Heart right ventricle (tissue), 16 donors: ENCODE measurements around the gene ARAF. TPM values are rescaled to one million over a fixed set of nuclear protein-coding genes. Genes with fewer than 3 reads are reported as not detected.

Experiments used
- ATAC-seq, 8 donors: fragments of 200-7000 bp; cut with Tn5 transposase; one replicate each; pipeline ENCODE4 v1.9.1; 2020; ENCODE audit warnings: mild to moderate bottlenecking in 8 of 8, moderate library complexity in 8 of 8, moderate number of reproducible peaks in 1 of 8
- DNase-seq, 2 donors: peaks; one replicate each; pipeline ENCODE4 v3.0.0-alpha.2; 2020
- H3K27ac ChIP-seq, 10 donors: fragments of 200-600 bp; sonication (generic) in 2 of 10; one replicate each; pipeline versions ENCODE4 v1.5.0 to v1.8.0; 2020 to 2022; ENCODE audit warnings: mild to moderate bottlenecking in 3 of 10
- H3K27me3 ChIP-seq, 7 donors: fragments of 200-600 bp; one replicate each; pipeline ENCODE4 v1.8.0; 2021 to 2022; ENCODE audit warnings: mild to moderate bottlenecking in 2 of 7
- H3K36me3 ChIP-seq, 9 donors: fragments of 200-600 bp; sonication (generic) in 1 of 9; one replicate each; pipeline versions ENCODE4 v1.5.0 to v1.8.0; 2020 to 2022; ENCODE audit warnings: mild to moderate bottlenecking in 2 of 9
- H3K4me1 ChIP-seq, 9 donors: fragments of 200-600 bp; sonication (generic) in 1 of 9; one replicate each; pipeline versions ENCODE4 v1.5.0 to v1.8.0; 2020 to 2022; ENCODE audit warnings: mild to moderate bottlenecking in 4 of 9
- H3K4me3 ChIP-seq, 10 donors: fragments of 200-600 bp; sonication (generic) in 2 of 10; one replicate each; pipeline versions ENCODE4 v1.5.0 to v1.8.0; 2020 to 2022; ENCODE audit warnings: mild to moderate bottlenecking in 7 of 10, moderate library complexity in 2 of 10
- H3K9me3 ChIP-seq, 11 donors: fragments of 200-600 bp in 10 of 11; sonication (generic) in 2 of 11; one replicate each; pipeline versions ENCODE4 v1.5.0 to v1.8.0; 2013 to 2022; ENCODE audit warnings: mild to moderate bottlenecking in 2 of 11, control low read depth in 1 of 11, moderate library complexity in 1 of 11
- WGBS, 2 donors: extraction: QIAGEN DNeasy Blood & Tissue Kit; methylation state at CpG; one replicate each; pipeline ENCODE4 v1.1.7; 2013; ENCODE audit warnings: inconsistent platforms in 1 of 2; 5-methylcytosine and 5-hydroxymethylcytosine counted together
- intact Hi-C, 10 donors: fragments of 100-400 bp; cut with DNase I; formaldehyde crosslinking; loops; one replicate each; pipeline versions ENCODE4 v1.11.1 to v1.14.2; 2022
- polyA plus RNA-seq, 2 donors: library from polyadenylated mRNA; stranded (reverse); fragments of 200-250 nt; gene quantifications; one replicate each; pipeline ENCODE4 v1.2.3, GENCODE V29; 2013
- total RNA-seq, 10 donors: library from RNA; stranded (reverse); fragmentation: NEBNext Ultra II Directional in 3 of 10; extraction: Animal tissue kit (Norgen Biotek cat#: 25700) in 3 of 10; gene quantifications; one replicate each; pipeline versions ENCODE4 v1.2.1 to v1.2.4, GENCODE V29; 2021 to 2023
- TF ChIP-seq, protein P1 (sequence below), 9 donors: fragments of 200-600 bp; sonication (generic) in 2 of 9; IDR thresholded peaks; one replicate each; pipeline versions ENCODE4 v1.5.0 to v1.8.0; 2021 to 2022; ENCODE audit warnings: antibody characterized with exemption in 9 of 9, mild to moderate bottlenecking in 5 of 9, moderate library complexity in 1 of 9
- donor health status: Arrhythmogenic right ventricular cardiomyopathy.
- donor health status: ischemic (EF 13 %, LVEDD 7.1; RV severe dilation, severe dysfunction).
- donor health status: healthy with polysubstance abuse.
- donor health status: DM: no; HTN: yes; CAD: no.
- donor health status: DM: no; HTN: no; CAD: no.
- donor health status: ischemic (EF 25% LVEDD 6.9; RV normal size, moderate dysfunction).
- donor health status: ischemic (EF 25% LVEDD 5.7; RV mildly dilated, moderate dysfunction).
- donor health status: healthy.
- donor health status: DM: yes; HTN: yes; CAD: no.
- donor health status: Ischemic cardiomyopathy.
- donor health status: ischemic (EF 35%, LVEDD 5.7; RV mildly dilated, moderate dysfunction).
- donor health status: nonischemic (EF 11% LVEDD 7.7; RV severe dilation, severe dysfunction).
- donor health status: DM: yes; HTN: yes; CAD: no.
- donor health status: PGD.
- donor health status: ischemic (EF 29% LVEDD 5.4; RV normal size, mild dysfunction).
- donor health status: nonischemic (EF 23%, LVEDD 6.1; RV moderate dilation, normal function).

The ARAF gene
- total and polyA plus RNA-seq, 12 donors = 45.2 to 93.1 (median 77.3) TPM

DNA sequence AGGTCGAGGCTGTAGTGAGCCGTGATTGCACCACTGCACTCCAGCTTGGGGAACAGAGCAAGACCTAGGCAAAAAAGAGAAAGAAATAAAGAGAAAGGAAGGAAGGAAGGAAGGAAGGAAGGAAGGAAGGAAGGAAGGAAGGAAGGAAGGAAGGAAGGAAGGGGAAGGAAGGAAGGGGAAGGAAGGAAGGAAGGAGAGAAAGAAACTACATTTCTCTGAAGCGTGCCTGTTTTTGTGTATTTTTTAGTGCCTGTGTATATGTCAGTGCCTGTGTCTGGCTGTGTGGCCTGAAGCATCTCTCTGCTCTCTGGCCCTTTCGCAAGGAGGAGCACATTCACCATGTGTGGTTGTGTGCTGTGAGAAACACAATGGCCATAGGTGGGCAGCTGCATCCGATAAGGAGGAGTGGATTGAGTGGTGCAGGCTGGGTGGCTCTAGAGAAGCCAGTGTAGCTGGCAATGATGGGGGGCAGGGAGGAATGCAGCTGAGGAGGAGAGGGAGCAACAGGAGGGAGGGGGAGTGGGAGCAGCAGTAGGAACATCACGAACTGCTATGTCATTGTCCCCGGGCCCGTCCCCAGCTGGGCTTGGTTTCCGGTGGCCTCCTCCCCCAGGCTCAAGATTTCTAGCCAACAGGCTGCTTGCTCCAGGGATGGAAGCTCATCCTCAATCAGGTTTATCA, 47.3 kb downstream of the ARAF start:
- 38 to 44% methylated on average over 9 of the region's 9 CpGs for WGBS, 2 donors
- no peak for ATAC-seq
- no peak for DNase-seq
- no peaks in the 10 kb centered on the region for H3K9me3 ChIP-seq
- no peak overlapping the region for H3K4me3 ChIP-seq
- intact Hi-C loops = no loop called here
- H3K27me3 ChIP-seq = no peaks in the 10 kb centered on the region
- H3K27ac ChIP-seq = no peak overlapping the region
- H3K36me3 ChIP-seq = no peaks in the 10 kb centered on the region
- TF ChIP-seq, protein P1, sequence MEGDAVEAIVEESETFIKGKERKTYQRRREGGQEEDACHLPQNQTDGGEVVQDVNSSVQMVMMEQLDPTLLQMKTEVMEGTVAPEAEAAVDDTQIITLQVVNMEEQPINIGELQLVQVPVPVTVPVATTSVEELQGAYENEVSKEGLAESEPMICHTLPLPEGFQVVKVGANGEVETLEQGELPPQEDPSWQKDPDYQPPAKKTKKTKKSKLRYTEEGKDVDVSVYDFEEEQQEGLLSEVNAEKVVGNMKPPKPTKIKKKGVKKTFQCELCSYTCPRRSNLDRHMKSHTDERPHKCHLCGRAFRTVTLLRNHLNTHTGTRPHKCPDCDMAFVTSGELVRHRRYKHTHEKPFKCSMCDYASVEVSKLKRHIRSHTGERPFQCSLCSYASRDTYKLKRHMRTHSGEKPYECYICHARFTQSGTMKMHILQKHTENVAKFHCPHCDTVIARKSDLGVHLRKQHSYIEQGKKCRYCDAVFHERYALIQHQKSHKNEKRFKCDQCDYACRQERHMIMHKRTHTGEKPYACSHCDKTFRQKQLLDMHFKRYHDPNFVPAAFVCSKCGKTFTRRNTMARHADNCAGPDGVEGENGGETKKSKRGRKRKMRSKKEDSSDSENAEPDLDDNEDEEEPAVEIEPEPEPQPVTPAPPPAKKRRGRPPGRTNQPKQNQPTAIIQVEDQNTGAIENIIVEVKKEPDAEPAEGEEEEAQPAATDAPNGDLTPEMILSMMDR (IDR thresholded peaks at IDR 0.05) = no peak
- no peaks in the 10 kb centered on the region for H3K4me1 ChIP-seq

DNA sequence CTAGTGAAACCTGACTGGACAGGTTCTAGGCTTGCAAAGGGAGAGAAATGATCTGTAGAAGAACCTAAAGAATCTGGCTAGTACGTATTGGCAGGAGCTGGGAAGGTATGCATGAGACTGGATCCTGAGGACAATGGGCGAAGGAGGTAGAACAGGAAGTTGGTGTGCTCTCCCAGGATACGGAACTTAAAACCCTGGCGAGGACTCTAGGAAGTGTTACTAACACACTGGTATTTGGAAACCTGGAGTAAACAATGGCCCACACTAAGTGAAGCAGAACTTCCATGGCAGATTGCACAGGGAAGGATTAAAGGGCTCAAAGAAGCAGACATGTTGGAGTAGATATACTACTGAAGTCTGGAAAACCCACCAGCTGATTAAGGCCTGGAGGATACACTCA, 49.5 kb downstream of the ARAF start:
- Histone ChIP-seq H3K4me1 (no peaks in the 10 kb centered on the region), H3K27ac (no peak overlapping the region), H3K4me3 (no peak overlapping the region), H3K9me3 (no peaks in the 10 kb centered on the region), H3K36me3 (no peaks in the 10 kb centered on the region), H3K27me3 (peaks cover 0 to 12% (median 0%) of the 10 kb centered on the region in 7 donors)
- 63 to 70% methylated on average over 4 of the region's 4 CpGs for WGBS, 2 donors
- ATAC-seq (no peak), DNase-seq (no peak)
- intact Hi-C loops = no loop called here
- TF ChIP-seq, protein P1 (IDR thresholded peaks at IDR 0.05) = no peak

DNA sequence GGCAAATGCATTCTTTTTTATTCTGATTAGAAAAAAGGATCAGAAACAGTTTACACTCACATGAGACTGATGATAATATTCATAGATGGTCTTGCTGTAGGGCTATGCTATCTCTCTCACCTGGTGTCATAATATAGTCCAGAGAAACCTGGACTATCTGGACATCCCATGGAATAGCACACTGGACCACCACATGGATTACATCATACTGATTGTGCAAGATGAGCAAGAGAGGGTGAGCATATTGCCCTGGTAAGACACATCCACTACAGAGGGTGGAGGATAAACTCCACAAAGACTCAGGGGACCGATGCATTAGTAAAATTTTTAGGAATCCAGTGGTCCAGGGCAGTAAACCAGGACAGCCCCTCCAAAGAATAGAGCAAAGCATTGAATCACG, 50.5 kb downstream of the ARAF start:
- no peak overlapping the region for H3K4me3 ChIP-seq
- ATAC-seq (no peak), DNase-seq (no peak)
- 87 to 91% methylated on average over 2 of the region's 2 CpGs for WGBS, 2 donors
- intact Hi-C loops = no loop called here
- no peaks in the 10 kb centered on the region for H3K4me1 ChIP-seq
- no peaks in the 10 kb centered on the region for H3K36me3 ChIP-seq
- TF ChIP-seq, protein P1 (IDR thresholded peaks at IDR 0.05) = no peak
- no peaks in the 10 kb centered on the region for H3K9me3 ChIP-seq
- H3K27ac ChIP-seq = no peak overlapping the region
- peaks cover 0 to 22% (median 0%) of the 10 kb centered on the region in 7 donors for H3K27me3 ChIP-seq

DNA sequence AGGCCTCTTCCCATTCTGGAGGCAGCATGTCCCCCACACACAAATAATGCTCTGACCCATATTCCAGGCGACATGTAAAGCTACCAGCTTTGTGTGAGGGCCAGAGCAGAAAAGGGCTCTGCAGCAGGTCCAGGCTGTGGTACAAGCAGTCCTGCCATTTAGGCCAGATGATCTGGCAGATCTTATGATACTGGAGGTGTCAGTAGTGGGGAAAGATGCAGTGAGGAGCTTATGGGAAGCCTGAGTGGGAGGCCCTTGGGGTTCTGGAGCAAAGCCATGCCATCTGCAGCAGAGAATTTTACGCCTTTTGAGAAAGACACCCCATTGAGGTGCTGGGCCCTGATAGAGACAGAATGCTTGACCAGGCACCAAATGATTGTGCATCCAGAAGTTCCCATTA, 50.9 kb downstream of the ARAF start:
- Histone ChIP-seq H3K4me1 (no peaks in the 10 kb centered on the region), H3K4me3 (no peak overlapping the region), H3K36me3 (no peaks in the 10 kb centered on the region), H3K27me3 (peaks cover 0 to 26% (median 0%) of the 10 kb centered on the region in 7 donors), H3K9me3 (no peaks in the 10 kb centered on the region), H3K27ac (no peak overlapping the region)
- WGBS, 2 donors = 89 to 96% methylated on average over 2 of the region's 2 CpGs
- intact Hi-C loops = no loop called here
- TF ChIP-seq, protein P1 (IDR thresholded peaks at IDR 0.05) = no peak
- ATAC-seq (no peak), DNase-seq (no peak)
